ENCODE results near the gene FAM114A1. TPM values are rescaled to one million over a fixed set of nuclear protein-coding genes. Genes with fewer than 3 reads are reported as not detected.

FAM114A1 gene
- total and polyA plus RNA-seq, 3 donors from 2014 or later = 30.9 to 96.2 (median 76.5) TPM

DNA sequence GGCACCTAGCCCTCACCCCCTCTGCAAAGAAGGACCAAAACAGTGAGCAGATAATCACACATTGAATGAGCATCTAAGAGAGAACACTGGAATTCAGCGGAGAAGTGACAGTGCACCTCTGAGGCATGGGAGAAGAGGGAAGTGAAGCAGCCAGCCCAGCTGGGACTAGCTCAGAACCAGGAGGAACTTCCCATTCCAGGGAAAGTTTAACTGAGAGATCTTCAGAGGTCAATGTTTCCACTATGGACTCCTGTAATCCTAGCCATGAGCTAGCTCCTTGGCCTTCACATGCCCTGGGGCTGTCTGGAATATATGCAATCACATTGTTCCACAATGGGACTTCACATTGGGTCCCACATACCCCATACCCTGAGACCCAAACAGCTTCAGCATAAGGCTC is 35.4 kb upstream of the FAM114A1 start:
- Histone ChIP-seq H3K36me3 (ENCODE audit: low read depth, missing control alignments) (no peaks in the 10 kb centered on the region), H3K9me3 (no peaks in the 10 kb centered on the region), H3K27ac (no peak overlapping the region), H3K27me3 (no peaks in the 10 kb centered on the region), H3K4me3 (no peak overlapping the region), H3K4me1 (no peaks in the 10 kb centered on the region)
- intact Hi-C loops (cut with DNase I; ENCODE audit: low total_unique reads) = no loop called here
- TF ChIP-seq, protein P1, sequence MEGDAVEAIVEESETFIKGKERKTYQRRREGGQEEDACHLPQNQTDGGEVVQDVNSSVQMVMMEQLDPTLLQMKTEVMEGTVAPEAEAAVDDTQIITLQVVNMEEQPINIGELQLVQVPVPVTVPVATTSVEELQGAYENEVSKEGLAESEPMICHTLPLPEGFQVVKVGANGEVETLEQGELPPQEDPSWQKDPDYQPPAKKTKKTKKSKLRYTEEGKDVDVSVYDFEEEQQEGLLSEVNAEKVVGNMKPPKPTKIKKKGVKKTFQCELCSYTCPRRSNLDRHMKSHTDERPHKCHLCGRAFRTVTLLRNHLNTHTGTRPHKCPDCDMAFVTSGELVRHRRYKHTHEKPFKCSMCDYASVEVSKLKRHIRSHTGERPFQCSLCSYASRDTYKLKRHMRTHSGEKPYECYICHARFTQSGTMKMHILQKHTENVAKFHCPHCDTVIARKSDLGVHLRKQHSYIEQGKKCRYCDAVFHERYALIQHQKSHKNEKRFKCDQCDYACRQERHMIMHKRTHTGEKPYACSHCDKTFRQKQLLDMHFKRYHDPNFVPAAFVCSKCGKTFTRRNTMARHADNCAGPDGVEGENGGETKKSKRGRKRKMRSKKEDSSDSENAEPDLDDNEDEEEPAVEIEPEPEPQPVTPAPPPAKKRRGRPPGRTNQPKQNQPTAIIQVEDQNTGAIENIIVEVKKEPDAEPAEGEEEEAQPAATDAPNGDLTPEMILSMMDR (IDR thresholded peaks at IDR 0.05) = no peak
- TF ChIP-seq POLR2A (IDR thresholded peaks at IDR 0.05) = no peak
- WGBS, 2 donors = 75 to 84% methylated on average over 1 of the region's 1 CpG
- DNase-seq = no peak

DNA sequence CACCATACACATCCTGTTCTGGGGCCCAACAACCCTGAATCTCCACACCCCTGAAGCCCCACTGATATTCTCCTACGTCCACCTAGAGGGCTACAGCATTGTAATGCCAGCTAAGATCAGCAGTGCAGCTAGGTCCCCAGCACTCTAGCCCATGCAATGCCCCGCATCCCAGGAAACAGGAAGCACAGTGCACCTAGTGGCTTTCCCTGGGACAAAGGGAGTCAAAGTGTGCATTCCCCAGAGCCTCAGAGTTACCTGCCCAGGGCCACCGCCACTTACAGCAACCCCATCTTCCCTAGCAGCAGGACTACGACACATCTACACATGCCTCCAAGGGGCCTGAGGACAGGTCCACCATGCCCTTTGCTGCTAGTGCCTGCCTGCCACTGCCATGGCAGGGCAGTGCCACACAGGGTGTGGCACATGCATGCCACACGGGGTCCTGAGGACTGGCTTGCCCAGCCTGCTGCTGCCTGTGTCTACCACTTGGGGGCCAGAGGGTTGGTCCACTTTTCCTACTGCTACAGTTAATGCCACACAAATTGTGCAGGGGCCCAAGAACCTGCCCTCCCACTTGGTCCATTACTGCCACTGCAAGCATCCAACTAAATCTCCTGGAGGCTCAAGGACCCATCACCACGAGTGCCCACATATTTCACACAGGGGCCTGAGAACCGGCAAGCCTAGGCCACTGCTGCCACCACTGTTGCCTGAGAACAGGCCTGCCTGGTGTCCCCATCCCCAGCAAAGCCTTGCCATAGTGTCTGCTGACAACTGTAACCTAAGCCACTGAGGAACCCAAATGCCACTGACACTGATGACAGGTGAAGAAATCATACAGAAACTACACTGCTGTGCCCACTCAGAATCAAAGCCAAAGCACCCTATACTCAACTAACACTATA is 34.7 kb upstream of the FAM114A1 start:
- TF ChIP-seq POLR2A (IDR thresholded peaks at IDR 0.05) = no peak
- TF ChIP-seq, protein P1 (IDR thresholded peaks at IDR 0.05) = no peak
- H3K4me1 ChIP-seq = no peaks in the 10 kb centered on the region
- H3K4me3 ChIP-seq = no peak overlapping the region
- H3K27ac ChIP-seq = no peak overlapping the region
- no peaks in the 10 kb centered on the region for H3K9me3 ChIP-seq
- no peak for DNase-seq
- H3K27me3 ChIP-seq = no peaks in the 10 kb centered on the region
- intact Hi-C loops (cut with DNase I; ENCODE audit: low total_unique reads) = no loop called here
- no peaks in the 10 kb centered on the region for H3K36me3 ChIP-seq (ENCODE audit: low read depth, missing control alignments)
- WGBS, 2 donors = 83 to 98% methylated on average over 4 to 7 of the region's 7 CpGs

DNA sequence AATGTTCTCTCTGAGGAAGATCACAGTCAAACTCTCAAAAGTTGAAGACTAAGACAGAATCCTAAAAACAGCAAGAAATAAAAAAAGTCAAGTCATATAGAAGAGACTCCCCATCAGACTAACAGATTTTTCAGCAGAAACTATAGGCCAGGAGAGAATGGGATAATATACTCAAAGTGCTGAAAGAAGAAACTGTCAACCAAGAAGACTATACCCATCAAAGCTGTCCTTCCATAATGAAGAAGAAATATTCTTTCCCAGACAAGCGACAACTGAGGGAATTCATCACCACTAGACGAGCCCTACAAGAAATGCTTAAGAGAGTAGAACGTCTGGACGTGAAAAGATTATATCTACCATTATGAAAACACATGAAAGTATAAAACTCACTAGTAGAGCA is 33.0 kb upstream of the FAM114A1 start:
- no peak overlapping the region for H3K4me3 ChIP-seq

DNA sequence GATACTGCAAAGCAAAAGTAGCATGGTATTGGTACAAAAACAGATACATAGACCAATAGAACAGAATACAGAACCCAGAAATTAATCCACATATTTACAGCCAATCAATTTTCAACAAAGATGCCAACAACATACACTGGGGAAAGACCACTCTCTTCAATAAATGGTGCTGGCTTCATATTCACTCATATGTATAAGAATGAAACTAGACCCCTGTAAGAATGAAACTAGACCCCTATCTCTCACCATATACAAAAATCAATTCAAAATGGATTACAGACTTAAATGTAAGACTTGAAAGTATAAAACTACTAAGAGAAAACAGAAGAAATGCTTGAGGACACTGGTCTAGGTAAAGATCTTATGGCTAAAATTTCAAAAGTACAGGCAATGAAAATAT is 30.3 kb upstream of the FAM114A1 start:
- Histone ChIP-seq H3K9me3 (no peaks in the 10 kb centered on the region), H3K36me3 (ENCODE audit: low read depth, missing control alignments) (no peaks in the 10 kb centered on the region), H3K4me3 (no peak overlapping the region), H3K4me1 (no peaks in the 10 kb centered on the region), H3K27ac (no peak overlapping the region), H3K27me3 (no peaks in the 10 kb centered on the region)
- no peak for DNase-seq
- TF ChIP-seq, protein P1 (IDR thresholded peaks at IDR 0.05) = no peak
- TF ChIP-seq POLR2A (IDR thresholded peaks at IDR 0.05) = no peak
- intact Hi-C loops (cut with DNase I; ENCODE audit: low total_unique reads) = no loop called here

More for the DNA sequence above, 33.0 kb upstream of the FAM114A1 start:
- intact Hi-C loops (cut with DNase I; ENCODE audit: low total_unique reads) = no loop called here
- no peaks in the 10 kb centered on the region for H3K9me3 ChIP-seq
- TF ChIP-seq, protein P1 (IDR thresholded peaks at IDR 0.05) = no peak
- TF ChIP-seq POLR2A (IDR thresholded peaks at IDR 0.05) = no peak
- no peaks in the 10 kb centered on the region for H3K36me3 ChIP-seq (ENCODE audit: low read depth, missing control alignments)
- no peak overlapping the region for H3K27ac ChIP-seq
- no peaks in the 10 kb centered on the region for H3K4me1 ChIP-seq
- WGBS, 2 donors = 91 to 94% methylated on average over 4 of the region's 4 CpGs
- no peak for DNase-seq
- no peaks in the 10 kb centered on the region for H3K27me3 ChIP-seq

DNA sequence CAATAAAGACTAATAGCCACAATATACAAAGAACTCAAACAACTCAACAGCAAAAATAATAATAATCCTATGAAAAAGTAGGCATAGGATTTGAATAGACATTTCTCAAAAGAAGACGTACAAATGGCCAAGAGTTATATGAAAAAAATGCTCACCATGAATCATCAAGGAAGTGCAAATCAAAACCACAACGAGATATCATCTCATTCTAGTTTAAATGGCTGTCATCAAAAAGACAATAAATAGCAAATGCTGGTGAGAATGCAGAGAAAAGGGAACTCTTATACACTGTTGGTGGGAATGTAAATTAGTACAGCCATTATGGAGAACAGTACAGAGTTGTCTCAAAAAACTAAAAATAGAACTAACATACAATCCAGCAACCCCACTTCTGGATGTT is 29.8 kb upstream of the FAM114A1 start:
- Histone ChIP-seq H3K9me3 (no peaks in the 10 kb centered on the region), H3K27me3 (no peaks in the 10 kb centered on the region), H3K36me3 (ENCODE audit: low read depth, missing control alignments) (no peaks in the 10 kb centered on the region), H3K4me3 (no peak overlapping the region), H3K4me1 (no peaks in the 10 kb centered on the region), H3K27ac (no peak overlapping the region)
- TF ChIP-seq POLR2A (IDR thresholded peaks at IDR 0.05) = no peak
- TF ChIP-seq, protein P1 (IDR thresholded peaks at IDR 0.05) = no peak
- 83 to 89% methylated on average over 2 of the region's 2 CpGs for WGBS, 2 donors
- intact Hi-C loops (cut with DNase I; ENCODE audit: low total_unique reads) = no loop called here
- no peak for DNase-seq

Data from testis (tissue), 3 donors.